ENCODE results near the gene SREK1.

The SREK1 gene

GRCh38 chr5:66161356-66161755, 17.3 kb downstream of the SREK1 start:
- TF ChIP-seq CREB1 (IDR thresholded peaks at IDR 0.05; ENCODE audit: low read depth) (no peak), REST (IDR thresholded peaks at IDR 0.05; ENCODE audit: low read depth) (no peak), CEBPB (IDR thresholded peaks at IDR 0.05) (no peak)

GRCh38 chr5:66164044-66164790, 20.1 kb downstream of the SREK1 start:
- TF ChIP-seq ZBTB7A (IDR thresholded peaks at IDR 0.05; ENCODE audit: low read depth) (no peak), TAF1 (IDR thresholded peaks at IDR 0.05; ENCODE audit: low read depth) (no peak), RAD21 (IDR thresholded peaks at IDR 0.05; ENCODE audit: low read depth) (no peak), CEBPB (IDR thresholded peaks at IDR 0.05) (no peak), TCF12 (IDR thresholded peaks at IDR 0.05; ENCODE audit: low read depth) (no peak), EP300 (IDR thresholded peaks at IDR 0.05; ENCODE audit: borderline replicate concordance) (no peak), YY1 (IDR thresholded peaks at IDR 0.05; ENCODE audit: low read depth) (no peak), EGR1 (IDR thresholded peaks at IDR 0.05) (no peak), CREB1 (IDR thresholded peaks at IDR 0.05; ENCODE audit: low read depth) (no peak), REST (IDR thresholded peaks at IDR 0.05; ENCODE audit: low read depth) (no peak), NFIC (IDR thresholded peaks at IDR 0.05) (no peak)
- TF ChIP-seq, protein P1, sequence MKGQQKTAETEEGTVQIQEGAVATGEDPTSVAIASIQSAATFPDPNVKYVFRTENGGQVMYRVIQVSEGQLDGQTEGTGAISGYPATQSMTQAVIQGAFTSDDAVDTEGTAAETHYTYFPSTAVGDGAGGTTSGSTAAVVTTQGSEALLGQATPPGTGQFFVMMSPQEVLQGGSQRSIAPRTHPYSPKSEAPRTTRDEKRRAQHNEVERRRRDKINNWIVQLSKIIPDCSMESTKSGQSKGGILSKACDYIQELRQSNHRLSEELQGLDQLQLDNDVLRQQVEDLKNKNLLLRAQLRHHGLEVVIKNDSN (IDR thresholded peaks at IDR 0.05) = no peak

- TF ChIP-seq REST (IDR thresholded peaks at IDR 0.05; ENCODE audit: low read depth) = no peak
- TF ChIP-seq FOXM1 (IDR thresholded peaks at IDR 0.05; ENCODE audit: borderline replicate concordance, low read depth) = no peak
- TF ChIP-seq RAD21 (IDR thresholded peaks at IDR 0.05; ENCODE audit: low read depth) = no peak
- TF ChIP-seq EGR1 (IDR thresholded peaks at IDR 0.05) = no peak
- no peak for TF ChIP-seq ZBTB7A (IDR thresholded peaks at IDR 0.05; ENCODE audit: low read depth)
- TF ChIP-seq TEAD4 (IDR thresholded peaks at IDR 0.05) = no peak
Measured at GRCh38 chr5:66168226-66168625, 24.1 kb downstream of the SREK1 start.

DNA sequence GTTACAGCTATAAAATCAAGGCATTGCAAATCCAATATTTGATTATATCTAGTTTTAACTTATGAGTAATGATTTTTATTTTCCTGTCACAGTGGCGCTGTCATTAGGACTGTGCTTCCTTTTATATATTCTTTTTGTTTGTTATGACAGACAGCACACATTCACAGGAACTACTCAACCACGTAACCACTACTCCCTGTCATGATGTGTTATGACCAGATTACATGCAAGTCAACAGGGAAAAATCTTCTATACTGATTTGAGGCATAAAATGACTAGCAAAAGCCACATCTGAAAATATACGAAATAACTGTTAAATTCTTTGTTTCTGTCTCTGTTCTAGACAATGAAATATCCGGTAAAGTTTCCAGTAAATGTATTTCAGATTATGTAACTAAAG, 25.4 kb downstream of the SREK1 start:
- no peak for TF ChIP-seq RAD21 (IDR thresholded peaks at IDR 0.05; ENCODE audit: low read depth)
- no peak for TF ChIP-seq EGR1 (IDR thresholded peaks at IDR 0.05)
- TF ChIP-seq, protein P1 (IDR thresholded peaks at IDR 0.05) = no peak
- TF ChIP-seq CEBPB (IDR thresholded peaks at IDR 0.05) = no peak
- no peak for TF ChIP-seq CREB1 (IDR thresholded peaks at IDR 0.05; ENCODE audit: low read depth)
- TF ChIP-seq TAF1 (IDR thresholded peaks at IDR 0.05; ENCODE audit: low read depth) = no peak
- no peak for TF ChIP-seq EP300 (IDR thresholded peaks at IDR 0.05; ENCODE audit: borderline replicate concordance)
- no peak for TF ChIP-seq YY1 (IDR thresholded peaks at IDR 0.05; ENCODE audit: low read depth)
- no peak for TF ChIP-seq NFIC (IDR thresholded peaks at IDR 0.05)
- TF ChIP-seq TCF12 (IDR thresholded peaks at IDR 0.05; ENCODE audit: low read depth) = no peak
- TF ChIP-seq, protein P2, sequence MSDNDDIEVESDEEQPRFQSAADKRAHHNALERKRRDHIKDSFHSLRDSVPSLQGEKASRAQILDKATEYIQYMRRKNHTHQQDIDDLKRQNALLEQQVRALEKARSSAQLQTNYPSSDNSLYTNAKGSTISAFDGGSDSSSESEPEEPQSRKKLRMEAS (IDR thresholded peaks at IDR 0.05) = no peak
- TF ChIP-seq TEAD4 (IDR thresholded peaks at IDR 0.05) = no peak
- no peak for TF ChIP-seq ZBTB7A (IDR thresholded peaks at IDR 0.05; ENCODE audit: low read depth)
- no peak for TF ChIP-seq FOXM1 (IDR thresholded peaks at IDR 0.05; ENCODE audit: borderline replicate concordance, low read depth)
- no peak for TF ChIP-seq REST (IDR thresholded peaks at IDR 0.05; ENCODE audit: low read depth)

All from Ishikawa (cell line).